Stimulated activated CD4-positive, alpha-beta T cell treated with anti-CD3 and anti-CD28 coated beads, TNF-alpha, amount 100 ng/mL, for 4 hours (primary cell): ENCODE measurements around the gene FAM193A.
"Not testable (repeated sequence)": the region's sequence is repeated elsewhere in the genome, so short reads cannot be mapped to it uniquely, and the experiment has no call there.

Experiments
- DNase-seq, 3 experiments: peaks; one replicate each; pipeline ENCODE4 v3.0.0-alpha.2; 2020; ENCODE audit warnings: low read depth in 3 of 3

FAM193A gene

GRCh38 chr4:2574863-2575262 lies 38.4 kb downstream of the FAM193A start:
- DNase-seq: no peak

GRCh38 chr4:2576290-2576689 lies 39.8 kb downstream of the FAM193A start:
- no peak for DNase-seq

GRCh38 chr4:2578106-2578505 lies 41.7 kb downstream of the FAM193A start:
- no peak for DNase-seq

- no peak for DNase-seq
Observed at GRCh38 chr4:2579910-2580309, 43.5 kb downstream of the FAM193A start.

- DNase-seq: no peak
Observed at GRCh38 chr4:2583092-2583491, 46.6 kb downstream of the FAM193A start.

GRCh38 chr4:2583517-2583916 lies 47.1 kb downstream of the FAM193A start:
- no peak for DNase-seq

GRCh38 chr4:2586502-2586901 lies 50.1 kb downstream of the FAM193A start:
- no peak for DNase-seq

- no peak for DNase-seq
Observed at GRCh38 chr4:2587213-2587823, 50.9 kb downstream of the FAM193A start.

- no peak for DNase-seq
Observed at GRCh38 chr4:2588259-2588658, 51.8 kb downstream of the FAM193A start.

- no peak for DNase-seq
Observed at GRCh38 chr4:2591189-2591588, 54.7 kb downstream of the FAM193A start.

- not testable (repeated sequence) for DNase-seq
Observed at GRCh38 chr4:2592014-2592413, 55.6 kb downstream of the FAM193A start.

- DNase-seq: no peak
Observed at GRCh38 chr4:2592572-2592971, 56.1 kb downstream of the FAM193A start.

GRCh38 chr4:2593003-2593402 lies 56.6 kb downstream of the FAM193A start:
- DNase-seq: no peak

GRCh38 chr4:2595436-2595835 lies 59.0 kb downstream of the FAM193A start:
- no peak for DNase-seq

GRCh38 chr4:2595952-2596552 lies 59.6 kb downstream of the FAM193A start:
- no peak for DNase-seq

- DNase-seq: no peak
Observed at GRCh38 chr4:2596611-2597010, 60.2 kb downstream of the FAM193A start.

GRCh38 chr4:2598511-2599303 lies 62.3 kb downstream of the FAM193A start:
- DNase-seq: no peak

- DNase-seq: no peak
Observed at GRCh38 chr4:2599304-2599654, 62.8 kb downstream of the FAM193A start.

GRCh38 chr4:2600878-2601277 lies 64.4 kb downstream of the FAM193A start:
- DNase-seq: no peak

- no peak for DNase-seq
Observed at GRCh38 chr4:2604614-2605013, 68.2 kb downstream of the FAM193A start.

GRCh38 chr4:2606960-2607506 lies 70.6 kb downstream of the FAM193A start:
- no peak for DNase-seq

- no peak for DNase-seq
Observed at GRCh38 chr4:2607822-2608221, 71.4 kb downstream of the FAM193A start.

GRCh38 chr4:2608291-2608690 lies 71.8 kb downstream of the FAM193A start:
- DNase-seq: no peak
